CD4-positive, alpha-beta T cell treated with Interleukin-15 for 4 hours (primary cell): Measurements from ENCODE around the gene CDH12.
"Not testable (repeated sequence)": the region's sequence is repeated elsewhere in the genome, so short reads cannot be mapped to it uniquely, and the experiment has no call there.

Experiments
- DNase-seq: peaks from one replicate; pipeline ENCODE4 v3.0.0-alpha.2; 2020; ENCODE audit warnings: low spot score

The CDH12 gene

DNA sequence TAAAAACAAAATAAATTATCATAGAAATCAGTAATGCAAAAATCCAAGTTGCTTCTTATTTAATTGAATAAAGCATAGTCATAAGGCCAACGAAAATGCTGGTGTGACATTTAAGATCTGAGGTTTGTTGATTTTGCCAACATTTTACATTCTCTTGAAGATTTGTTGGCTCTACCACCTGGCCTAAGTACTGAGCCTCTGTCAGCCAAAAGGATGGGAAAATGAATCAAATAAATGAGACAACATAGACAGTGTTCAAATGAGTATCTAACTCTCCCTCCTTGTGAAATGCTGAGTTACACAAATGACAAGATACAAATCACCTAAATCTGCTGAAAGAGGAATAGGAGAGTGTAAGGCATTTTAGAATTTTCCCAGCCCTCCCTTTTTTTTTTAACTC, 575.0 kb downstream of the CDH12 start:
- DNase-seq = no peak

DNA sequence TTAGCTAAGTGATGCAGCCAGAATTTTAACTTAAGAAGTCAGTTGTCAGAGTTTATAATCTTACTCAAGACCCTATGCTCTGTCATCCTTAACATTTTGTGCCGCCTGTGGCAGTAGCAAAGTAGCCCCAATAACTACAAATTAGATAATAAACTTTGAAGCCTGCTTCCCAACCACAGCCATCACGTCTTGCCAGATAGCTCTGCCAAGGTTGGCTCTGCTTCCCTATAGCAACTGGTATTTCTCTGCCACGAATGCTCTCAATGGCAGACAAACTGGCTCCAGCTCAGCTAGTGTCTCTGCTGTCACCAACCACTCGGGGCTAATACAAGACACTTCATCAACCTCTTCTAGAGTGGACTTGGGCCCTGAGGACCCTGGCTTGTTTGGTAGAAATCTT, 576.1 kb downstream of the CDH12 start:
- DNase-seq = no peak

DNA sequence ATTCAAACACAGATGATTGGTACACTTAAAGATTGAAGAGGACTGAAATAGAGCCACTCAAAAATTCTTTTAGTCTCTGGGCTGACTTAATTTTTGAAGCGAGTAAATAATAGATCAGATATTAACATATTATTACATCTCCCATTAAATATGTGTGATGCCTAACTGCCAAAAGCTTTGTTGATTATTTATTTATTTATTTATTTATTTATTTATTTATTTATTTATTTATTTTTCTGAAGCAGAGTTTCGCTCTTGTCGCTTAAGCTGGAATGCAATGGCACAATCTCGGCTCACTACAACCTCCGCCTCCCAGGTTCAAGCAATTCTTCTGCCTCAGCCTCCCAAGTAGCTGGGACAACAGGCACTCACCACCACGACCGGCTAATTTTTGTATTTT, 587.3 kb downstream of the CDH12 start:
- DNase-seq = not testable (repeated sequence)

DNA sequence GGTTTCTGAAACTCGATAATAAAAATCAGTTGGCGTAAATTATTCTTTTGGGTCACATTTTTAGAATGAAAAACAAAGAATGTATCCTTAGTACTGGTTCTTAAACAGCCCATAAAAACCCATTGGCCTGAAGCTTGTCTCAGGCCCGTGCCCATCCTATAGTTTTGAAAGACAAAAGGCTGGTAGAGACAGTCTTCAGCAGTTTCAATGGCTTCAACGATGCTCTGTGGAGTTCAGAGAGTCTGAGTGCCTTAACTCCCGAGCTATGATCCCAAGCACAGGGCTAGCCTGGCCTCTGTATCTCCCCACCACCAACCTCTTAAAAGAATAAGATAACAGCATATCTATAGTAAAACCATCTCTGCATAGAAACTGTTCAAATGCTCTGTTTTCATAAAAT, 595.0 kb downstream of the CDH12 start:
- no peak for DNase-seq

DNA sequence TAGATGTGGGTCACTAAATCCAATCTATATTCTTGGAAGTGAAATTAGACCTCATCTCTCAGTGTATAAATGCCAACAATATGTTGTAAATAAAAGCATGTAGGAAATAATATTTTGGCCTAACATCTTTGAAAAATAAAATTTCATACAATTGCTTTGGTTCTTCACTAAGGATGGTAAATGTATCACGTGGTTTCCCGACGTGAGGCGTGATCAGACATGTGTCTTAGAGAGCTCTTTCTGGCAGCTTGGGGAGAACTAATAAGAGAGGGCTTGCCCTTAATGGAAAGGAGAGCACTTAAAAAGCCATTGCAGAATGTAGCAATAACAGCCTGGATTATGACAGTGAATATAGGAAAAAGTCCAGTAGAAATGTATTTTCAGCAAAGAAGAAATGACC, 602.6 kb downstream of the CDH12 start:
- no peak for DNase-seq

DNA sequence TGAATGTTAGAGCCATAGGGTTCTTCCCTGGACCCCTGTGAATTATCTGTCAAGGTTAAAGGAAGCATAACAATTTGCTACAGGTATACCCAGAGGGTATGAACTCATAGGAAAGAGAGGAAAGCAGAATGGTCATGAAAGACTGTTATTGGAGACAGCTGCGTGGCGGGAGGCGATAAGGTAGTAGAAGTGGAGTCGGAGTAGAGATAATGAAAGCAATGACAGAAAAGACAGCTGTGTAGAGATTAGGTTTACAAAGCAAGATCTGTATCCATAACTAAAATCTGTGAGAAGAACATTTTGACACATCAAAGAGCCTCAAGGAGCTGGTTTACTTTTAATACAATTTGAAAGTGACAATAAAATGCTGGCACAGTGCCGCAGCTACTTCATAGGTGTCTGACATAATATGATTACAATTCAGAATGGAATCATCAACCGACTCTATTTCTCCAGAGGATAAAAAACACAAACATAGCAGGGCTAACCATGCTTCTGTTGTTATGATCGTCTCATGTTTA, 603.9 kb downstream of the CDH12 start:
- DNase-seq = no peak

DNA sequence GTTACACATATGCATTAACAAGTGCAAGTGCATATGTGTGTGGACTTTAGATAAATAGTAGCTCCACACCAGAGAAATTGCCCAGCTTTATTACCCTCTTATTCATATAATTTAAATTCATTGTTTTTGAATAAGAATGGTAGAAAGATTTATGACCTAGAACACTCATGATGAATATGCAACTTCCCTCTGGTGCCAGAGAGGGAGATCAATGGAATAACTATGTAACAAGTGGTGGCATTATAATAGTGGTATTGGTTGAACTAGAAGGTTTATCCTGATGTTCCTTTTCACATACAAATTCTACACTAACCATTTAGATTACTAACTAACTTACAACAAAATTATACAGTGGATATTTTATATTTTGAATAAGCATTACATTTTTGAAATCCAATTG, 607.4 kb downstream of the CDH12 start:
- no peak for DNase-seq

DNA sequence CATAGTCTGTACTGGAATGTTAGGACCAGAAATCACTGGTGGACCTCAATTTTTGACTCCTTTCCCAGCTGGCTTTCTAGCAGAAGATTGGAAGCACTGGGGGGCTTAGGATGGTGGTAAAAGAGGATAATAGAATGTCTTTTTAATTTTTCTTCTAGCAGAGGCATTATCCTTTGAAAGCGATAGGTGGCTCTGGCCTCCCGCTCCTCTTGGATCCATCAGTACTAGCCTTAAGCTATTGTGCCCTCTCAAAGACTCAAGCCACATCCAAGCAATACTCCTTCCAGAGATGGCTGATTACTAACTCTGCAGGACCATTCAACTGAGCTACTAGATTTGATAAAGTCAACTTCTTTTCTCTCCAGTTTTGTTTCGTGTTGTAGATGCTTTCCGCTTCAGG, 610.6 kb downstream of the CDH12 start:
- no peak for DNase-seq

DNA sequence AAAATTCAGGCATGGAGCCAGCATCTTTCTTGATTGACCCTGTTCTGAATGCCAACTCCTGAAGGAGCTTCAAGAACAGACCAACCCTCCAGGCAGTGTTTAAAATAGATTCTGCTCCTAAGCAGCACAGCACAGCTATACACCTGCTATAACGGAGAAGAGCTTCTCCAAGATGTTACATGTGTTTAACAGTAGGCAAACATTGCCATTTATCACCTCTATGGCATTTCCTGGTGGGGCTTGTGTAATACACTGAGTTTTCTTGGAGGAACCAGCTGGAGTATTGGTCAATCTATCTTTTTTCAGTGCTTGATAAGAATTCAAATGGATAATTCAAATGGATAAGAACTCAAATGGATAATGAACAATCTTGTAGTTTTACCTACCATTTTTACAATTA, 615.1 kb downstream of the CDH12 start:
- DNase-seq = no peak

DNA sequence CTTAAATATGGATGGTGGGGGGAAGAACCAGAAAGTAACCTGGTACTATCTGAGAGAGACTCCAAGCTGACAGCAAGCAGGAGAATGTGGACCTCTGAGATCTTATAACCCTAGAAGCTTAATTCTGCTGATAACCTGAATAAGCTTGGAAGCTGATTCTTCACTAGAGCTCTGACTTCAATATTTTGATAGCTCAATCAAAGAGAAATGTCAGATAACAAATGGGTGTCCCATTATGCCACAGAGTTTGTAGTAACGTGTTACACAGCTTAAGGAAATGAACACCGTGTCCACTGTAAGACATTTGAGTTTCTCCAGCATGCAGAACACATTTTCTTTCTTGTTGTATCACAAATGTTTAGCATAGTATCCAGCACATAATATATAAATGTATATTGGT, 626.7 kb downstream of the CDH12 start:
- DNase-seq = no peak

DNA sequence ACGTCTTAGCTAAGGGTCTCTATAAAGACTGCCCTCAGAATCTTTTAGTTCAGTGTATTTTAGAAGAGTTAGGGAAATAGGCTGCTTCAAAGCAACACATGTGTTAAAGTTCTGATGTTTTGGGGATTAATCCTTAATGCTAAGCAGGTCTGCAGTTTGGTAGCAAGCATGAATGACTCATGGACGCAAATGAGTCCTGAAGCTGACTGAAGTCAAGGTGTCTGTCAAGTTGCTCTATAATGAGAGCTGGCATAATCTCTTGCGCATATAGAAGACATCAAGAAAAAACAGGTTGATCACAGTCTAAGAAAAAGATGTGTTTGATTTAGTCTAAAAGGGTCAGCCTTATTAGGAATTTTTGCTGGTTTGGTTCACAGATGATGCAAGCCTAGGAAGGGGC, 630.1 kb downstream of the CDH12 start:
- DNase-seq = no peak

DNA sequence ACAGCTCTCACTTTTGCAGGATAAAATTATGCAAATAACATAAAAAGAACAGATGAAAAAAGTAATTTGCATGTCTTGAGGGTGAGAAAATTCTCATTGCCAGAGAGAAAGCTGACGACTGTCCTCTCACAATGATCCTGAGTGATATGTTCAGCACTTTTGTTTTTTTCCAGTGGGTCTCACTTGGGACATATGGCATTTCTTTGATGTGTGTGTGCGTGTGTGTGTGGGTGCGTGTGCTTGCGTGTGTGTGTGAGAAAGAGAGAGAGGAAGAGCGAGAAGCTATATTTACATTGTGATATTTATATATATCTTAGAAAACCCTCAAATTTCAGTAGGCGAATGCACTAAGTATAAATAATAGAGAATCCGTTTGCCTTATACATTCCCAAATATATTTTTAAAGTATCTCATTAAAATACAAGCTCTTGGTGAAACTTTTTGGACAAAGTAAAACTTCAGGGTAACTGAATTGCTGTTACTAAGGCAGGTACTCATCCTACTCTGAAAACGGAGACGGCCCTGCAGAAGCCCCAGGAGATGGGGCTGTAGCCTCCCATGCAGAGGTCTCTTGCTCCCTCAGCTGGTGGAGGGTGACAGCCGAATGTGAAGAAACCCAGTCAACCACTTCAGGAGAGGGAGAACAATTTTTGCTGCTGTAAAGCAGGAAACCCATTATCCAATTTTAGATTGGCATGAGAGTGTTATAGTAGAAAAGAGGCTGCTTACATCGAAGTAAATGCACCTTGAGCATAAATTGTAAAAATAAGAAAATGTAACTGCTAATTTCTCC, 639.2 kb downstream of the CDH12 start:
- DNase-seq = not testable (repeated sequence)

DNA sequence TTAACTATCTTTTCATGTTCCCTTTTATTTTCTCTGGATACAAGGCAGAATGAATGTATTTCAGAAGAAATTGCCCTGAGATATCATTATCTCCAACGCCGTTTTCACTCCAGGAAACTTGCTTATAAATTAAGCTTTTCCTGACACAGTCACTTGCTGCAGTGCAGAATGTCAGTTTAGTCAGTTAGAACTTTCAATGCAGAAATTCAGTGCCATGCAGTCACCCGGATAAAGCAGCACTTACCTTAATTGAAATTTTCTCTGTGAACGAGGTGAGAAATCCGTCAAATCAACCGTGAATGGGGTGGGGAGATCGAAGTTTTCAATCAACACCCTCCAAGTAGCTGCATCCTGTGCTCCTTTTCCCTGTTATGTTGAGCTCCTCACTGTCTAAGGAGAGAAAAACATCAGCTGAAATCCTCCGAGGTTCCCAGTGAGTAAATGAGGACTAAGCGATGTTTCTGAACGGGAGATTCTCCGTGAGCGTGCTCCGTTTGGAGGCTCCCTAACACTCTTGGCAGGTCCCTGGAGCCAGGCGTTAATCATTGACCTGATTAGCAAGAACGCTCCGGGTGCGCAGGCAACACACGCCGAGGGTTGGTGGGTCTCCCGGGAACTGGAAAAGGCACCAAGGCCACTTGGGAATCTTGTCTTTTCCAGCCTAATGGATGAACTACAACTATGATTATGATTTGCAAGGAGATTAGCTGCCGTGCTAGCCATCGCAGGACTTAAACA, 640.7 kb downstream of the CDH12 start:
- DNase-seq = not testable (repeated sequence)

DNA sequence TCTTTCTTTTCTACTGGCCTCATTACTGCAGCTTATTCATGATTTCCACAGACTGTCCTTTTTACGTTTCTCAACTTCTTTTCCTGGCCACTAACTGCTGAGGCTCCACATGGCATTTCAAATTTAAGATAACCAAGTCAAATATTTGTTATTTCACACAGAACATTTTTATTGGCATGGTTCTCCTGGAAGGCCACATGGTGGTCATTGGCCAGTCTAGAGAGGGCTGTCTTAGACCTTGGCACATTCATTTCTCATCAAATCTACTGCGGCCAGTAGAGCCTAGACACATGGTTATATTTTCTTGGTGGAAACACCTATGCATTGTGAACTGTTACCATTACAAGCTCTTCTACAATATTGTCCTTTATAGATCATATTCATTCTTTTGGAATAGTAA, 644.7 kb downstream of the CDH12 start:
- DNase-seq = not testable (repeated sequence)

DNA sequence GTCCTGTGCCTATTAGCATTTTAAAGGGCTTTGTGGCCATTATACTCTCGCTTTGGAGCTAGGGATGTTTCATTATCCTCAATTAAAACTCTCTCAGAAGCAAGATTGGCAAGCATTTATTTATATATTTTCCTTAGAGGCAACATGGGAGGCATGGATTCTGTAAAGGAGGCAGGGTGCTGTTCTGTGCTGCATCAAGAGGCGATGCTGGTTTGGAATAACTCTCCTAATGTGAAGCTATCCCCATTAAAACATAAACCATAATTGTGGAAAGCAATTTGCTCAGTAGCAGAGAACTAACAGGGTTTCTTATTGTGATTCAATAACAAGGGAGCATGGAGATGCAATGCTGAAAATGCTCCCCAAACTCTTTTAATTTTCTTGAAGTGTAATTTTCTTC, 664.5 kb downstream of the CDH12 start:
- DNase-seq = not testable (repeated sequence)

DNA sequence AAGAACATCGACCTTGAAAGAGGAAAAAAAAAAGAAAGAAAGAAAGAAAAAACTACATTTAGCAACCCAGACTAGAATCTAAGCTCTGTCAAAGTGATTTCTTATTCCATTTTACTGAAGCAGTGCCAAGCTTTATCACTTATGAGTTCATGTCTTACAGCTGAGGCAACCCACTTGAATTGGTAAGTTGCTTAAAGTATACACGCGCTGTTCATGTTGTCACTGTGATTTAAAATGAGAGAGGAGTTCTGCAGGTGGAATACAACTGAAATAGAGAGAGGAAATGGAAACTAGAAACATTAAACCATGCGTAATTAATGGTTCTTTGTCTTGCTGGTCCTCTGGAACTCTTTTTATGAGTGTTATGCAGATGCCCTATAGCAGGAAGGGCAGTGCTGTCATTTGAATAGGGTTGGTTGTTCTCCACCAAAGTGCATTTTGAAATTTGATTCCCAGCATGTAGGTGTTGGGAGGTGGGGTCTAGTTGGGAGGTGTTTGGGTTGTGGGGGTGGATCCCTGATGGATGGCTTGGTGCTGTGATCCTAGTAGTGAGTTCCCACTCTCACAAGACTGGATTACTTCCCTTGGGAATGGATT, 665.4 kb downstream of the CDH12 start:
- DNase-seq = not testable (repeated sequence)

DNA sequence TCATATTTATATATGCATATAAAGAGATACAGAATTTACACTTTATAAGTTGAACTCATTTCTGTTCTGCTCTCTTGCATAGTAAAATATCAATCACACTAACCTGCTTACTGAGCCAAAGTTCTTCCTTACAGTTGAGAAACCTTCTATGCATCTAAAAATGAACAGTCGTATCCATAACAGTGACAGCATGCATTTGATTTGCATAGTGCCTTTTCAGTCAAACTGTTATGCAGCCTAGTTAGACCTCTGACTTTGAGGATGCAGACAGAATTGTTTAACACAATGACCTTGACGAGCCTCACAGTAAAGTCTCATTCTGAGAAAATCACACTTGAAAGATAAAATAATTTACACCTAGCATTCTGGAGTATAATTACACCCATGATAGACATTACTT, 683.9 kb downstream of the CDH12 start:
- DNase-seq = not testable (repeated sequence)

DNA sequence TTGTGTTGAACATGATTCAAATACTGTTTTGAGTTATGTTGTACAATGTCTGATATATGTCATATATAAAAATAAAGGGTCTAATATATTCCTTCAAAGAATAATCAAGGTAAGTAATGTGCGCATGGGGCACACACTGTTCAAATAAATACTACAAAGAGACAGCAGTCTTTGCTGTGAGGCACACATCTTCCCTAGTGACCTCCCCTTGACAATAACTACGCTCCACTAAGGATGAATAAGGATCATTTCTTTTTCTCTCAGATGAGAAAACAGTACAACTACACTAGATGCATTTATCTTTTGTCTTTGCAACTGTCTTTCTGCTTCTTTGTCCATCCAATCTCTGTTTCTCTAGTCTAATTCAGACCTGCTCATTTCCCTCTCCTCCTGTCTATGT, 684.4 kb downstream of the CDH12 start:
- not testable (repeated sequence) for DNase-seq

DNA sequence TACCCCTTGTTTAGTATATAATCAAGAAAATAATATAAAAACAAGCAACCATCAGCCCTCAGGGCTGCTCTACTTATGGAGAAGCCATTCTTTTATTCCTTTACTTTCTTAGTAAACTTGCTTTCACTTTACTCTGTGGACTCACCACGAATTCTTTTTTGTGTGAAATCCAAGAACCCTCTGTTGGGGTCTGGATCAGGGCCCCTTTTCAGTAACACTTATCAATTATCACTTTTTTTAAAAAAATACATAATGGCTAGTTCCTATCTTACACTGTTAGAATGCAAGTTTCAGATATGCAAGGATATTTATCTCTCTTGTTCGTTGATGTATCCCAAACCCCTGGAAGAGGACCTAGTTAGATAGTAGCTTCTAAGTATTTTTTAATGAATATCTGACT, 687.2 kb downstream of the CDH12 start:
- DNase-seq = not testable (repeated sequence)

DNA sequence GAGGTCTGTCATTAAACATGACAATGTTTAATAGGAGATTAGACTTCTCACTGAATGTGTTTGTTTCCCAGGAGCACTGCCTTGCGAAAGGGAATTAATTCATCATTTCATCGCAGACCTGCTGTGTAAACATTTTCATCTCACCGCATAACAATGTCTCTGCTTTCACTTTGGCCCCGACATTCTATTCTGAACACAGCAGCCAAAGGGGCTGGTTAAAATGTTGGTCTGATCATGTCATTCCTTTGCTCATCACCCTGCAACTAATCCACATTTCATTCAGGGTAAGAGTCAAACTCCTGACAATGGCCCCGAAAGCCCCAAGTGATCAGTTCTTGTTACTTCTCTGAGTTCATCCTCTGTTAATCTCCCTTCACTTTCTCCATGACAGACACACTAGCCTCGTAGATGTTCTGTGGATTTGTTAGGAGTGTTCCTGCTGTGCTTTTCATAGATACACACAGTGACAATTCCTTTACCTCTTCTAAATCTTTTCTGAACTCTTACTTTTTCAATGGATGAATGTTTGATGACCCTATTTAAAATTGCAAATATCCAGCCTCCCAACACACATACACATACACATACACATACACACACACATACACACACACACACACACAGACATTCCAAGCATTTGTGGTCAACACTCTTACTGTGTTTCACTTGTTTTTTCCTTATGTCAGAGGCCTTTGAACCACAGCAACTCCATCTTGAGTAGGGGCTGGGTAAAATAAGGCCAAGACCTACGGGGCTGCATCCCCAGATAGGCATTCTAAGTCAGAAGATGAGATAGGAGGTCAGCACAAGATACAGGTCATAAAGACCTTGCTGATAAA, 688.0 kb downstream of the CDH12 start:
- not testable (repeated sequence) for DNase-seq

DNA sequence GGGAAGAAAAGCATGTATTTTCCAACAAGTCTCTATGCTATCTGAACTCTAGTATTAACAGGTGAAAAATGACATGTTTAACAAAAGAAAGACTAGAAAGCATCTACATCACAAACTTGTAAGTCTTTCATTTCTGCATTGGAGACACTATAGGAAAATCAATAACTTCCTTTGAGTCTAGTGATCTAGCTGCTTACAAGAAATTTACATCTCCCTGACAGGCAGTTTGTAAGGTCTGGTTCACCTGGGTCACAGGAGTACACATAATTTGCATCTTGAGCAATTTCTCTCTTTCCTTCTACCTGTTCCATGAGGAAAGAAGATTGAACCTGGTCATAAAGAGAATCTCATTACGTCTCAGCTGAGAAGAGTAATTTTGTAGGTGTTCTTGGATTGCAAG, 696.2 kb downstream of the CDH12 start:
- not testable (repeated sequence) for DNase-seq

DNA sequence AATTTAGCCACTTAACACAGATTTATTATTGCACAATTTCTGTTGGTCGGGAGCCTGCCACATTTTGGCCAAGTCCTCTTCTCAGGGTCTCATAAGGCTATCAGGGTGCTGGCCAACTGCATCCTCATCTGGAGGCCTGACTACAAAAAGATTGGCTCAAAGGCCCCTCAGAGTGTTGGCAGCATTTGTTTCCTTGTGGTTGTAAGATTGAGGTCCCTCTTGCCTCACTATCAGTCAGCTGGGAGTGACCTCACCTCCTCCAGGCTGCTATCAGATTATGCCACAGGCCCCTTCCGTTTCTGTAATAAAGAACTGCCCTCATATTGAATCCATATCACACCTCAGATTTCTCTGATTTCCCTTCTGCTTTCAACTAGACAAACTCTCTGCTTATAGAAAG, 698.4 kb downstream of the CDH12 start:
- not testable (repeated sequence) for DNase-seq
